Measurements from ENCODE around the gene GABARAPL1.
"Not testable (repeated sequence)": the region's sequence is repeated elsewhere in the genome, so short reads cannot be mapped to it uniquely, and the experiment has no call there.

Gene GABARAPL1

DNA sequence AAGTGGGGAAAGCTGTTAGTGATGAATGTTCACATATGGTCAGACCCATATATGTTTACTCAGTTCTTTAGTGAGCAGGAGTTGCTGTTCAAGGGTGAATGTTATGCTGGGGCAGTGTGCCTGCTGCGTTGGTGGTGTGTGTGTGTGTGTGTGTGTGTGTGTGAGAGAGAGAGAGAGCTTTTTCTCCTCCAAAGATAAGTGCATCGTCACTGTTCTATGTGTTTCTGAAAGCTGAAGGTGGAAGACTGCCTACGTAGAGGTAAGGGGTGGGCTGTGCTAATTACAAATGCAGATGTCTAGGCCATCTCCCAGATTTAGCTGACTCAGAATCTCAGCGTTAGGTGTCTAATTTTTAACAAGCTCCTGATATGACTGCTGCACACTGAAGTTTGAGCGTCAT, 10.5 kb downstream of the GABARAPL1 start:
- TF ChIP-seq, protein P1, sequence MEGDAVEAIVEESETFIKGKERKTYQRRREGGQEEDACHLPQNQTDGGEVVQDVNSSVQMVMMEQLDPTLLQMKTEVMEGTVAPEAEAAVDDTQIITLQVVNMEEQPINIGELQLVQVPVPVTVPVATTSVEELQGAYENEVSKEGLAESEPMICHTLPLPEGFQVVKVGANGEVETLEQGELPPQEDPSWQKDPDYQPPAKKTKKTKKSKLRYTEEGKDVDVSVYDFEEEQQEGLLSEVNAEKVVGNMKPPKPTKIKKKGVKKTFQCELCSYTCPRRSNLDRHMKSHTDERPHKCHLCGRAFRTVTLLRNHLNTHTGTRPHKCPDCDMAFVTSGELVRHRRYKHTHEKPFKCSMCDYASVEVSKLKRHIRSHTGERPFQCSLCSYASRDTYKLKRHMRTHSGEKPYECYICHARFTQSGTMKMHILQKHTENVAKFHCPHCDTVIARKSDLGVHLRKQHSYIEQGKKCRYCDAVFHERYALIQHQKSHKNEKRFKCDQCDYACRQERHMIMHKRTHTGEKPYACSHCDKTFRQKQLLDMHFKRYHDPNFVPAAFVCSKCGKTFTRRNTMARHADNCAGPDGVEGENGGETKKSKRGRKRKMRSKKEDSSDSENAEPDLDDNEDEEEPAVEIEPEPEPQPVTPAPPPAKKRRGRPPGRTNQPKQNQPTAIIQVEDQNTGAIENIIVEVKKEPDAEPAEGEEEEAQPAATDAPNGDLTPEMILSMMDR (IDR thresholded peaks at IDR 0.05; ENCODE audit: insufficient read depth, low read length): no peak
- TF ChIP-seq SPI1 (IDR thresholded peaks at IDR 0.05; ENCODE audit: borderline replicate concordance, low read depth) (no peak), GABPA (IDR thresholded peaks at IDR 0.05; ENCODE audit: low read depth) (no peak), POLR2AphosphoS5 (IDR thresholded peaks at IDR 0.05; ENCODE audit: low read depth) (no peak)
- TF ChIP-seq, protein P2, sequence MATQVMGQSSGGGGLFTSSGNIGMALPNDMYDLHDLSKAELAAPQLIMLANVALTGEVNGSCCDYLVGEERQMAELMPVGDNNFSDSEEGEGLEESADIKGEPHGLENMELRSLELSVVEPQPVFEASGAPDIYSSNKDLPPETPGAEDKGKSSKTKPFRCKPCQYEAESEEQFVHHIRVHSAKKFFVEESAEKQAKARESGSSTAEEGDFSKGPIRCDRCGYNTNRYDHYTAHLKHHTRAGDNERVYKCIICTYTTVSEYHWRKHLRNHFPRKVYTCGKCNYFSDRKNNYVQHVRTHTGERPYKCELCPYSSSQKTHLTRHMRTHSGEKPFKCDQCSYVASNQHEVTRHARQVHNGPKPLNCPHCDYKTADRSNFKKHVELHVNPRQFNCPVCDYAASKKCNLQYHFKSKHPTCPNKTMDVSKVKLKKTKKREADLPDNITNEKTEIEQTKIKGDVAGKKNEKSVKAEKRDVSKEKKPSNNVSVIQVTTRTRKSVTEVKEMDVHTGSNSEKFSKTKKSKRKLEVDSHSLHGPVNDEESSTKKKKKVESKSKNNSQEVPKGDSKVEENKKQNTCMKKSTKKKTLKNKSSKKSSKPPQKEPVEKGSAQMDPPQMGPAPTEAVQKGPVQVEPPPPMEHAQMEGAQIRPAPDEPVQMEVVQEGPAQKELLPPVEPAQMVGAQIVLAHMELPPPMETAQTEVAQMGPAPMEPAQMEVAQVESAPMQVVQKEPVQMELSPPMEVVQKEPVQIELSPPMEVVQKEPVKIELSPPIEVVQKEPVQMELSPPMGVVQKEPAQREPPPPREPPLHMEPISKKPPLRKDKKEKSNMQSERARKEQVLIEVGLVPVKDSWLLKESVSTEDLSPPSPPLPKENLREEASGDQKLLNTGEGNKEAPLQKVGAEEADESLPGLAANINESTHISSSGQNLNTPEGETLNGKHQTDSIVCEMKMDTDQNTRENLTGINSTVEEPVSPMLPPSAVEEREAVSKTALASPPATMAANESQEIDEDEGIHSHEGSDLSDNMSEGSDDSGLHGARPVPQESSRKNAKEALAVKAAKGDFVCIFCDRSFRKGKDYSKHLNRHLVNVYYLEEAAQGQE (IDR thresholded peaks at IDR 0.05; ENCODE audit: insufficient replicate concordance, low read depth): no peak
- Histone ChIP-seq H3K27ac (replicated peaks) (no peak overlapping the region), H3K4me3 (replicated peaks; ENCODE audit: insufficient read depth, low read length) (no peak overlapping the region), H3K27me3 (ENCODE audit: insufficient read depth, poor library complexity, severe bottlenecking) (no peaks in the 10 kb centered on the region)
- no peak for DNase-seq (ENCODE audit: low read depth in 1 of 2, low spot score in 1 of 2)

DNA sequence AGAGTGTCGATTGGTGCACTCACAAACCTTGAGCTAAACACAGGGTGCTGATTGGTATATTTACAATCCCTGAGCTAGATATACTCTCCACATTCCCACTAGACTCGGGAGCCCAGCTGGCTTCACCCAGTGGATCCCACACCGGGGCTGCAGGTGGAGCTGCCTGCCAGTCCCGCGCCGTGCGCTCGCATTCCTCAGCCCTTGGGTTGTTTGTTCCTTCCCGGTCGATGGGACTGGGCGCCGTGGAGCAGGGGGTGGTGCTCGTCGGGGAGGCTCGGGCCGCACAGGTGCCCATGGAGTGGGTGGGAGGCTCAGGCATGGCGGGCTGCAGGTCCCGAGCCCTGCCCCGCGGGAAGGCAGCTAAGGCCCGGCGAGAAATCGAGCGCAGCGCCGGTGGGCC, 12.7 kb downstream of the GABARAPL1 start:
- DNase-seq (ENCODE audit: low read depth in 1 of 2, low spot score in 1 of 2); H3K27me3 ChIP-seq (ENCODE audit: insufficient read depth, poor library complexity, severe bottlenecking); H3K27ac ChIP-seq (replicated peaks): not testable (repeated sequence)

DNA sequence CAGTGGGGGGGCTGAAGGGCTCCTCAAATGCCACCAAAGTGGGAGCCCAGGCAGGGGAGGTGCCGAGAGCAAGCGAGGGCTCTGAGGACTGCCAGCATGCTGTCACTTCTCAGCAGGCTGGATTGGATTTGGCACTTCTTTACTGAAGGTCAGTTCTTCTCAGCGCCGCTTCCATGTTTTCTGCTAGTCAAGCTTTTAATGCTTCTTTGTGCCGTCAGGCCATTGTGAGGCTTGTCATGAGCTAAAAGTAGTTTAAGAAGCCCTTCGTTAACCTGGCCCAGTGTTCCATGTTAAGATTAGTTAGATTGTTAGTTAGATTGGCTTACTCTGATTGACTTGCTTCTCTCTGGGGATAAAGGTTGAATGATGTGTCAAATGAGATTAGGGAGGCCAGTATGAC, 13.4 kb downstream of the GABARAPL1 start:
- TF ChIP-seq GABPA (IDR thresholded peaks at IDR 0.05; ENCODE audit: low read depth) (no peak), SPI1 (IDR thresholded peaks at IDR 0.05; ENCODE audit: borderline replicate concordance, low read depth) (no peak), POLR2AphosphoS5 (IDR thresholded peaks at IDR 0.05; ENCODE audit: low read depth) (no peak)
- TF ChIP-seq, protein P1 (IDR thresholded peaks at IDR 0.05; ENCODE audit: insufficient read depth, low read length): no peak
- TF ChIP-seq, protein P2 (IDR thresholded peaks at IDR 0.05; ENCODE audit: insufficient replicate concordance, low read depth): no peak
- H3K27ac ChIP-seq (replicated peaks): no peak overlapping the region
- DNase-seq (ENCODE audit: low read depth in 1 of 2, low spot score in 1 of 2): no peak
- no peaks in the 10 kb centered on the region for H3K27me3 ChIP-seq (ENCODE audit: insufficient read depth, poor library complexity, severe bottlenecking)
- H3K4me3 ChIP-seq (replicated peaks; ENCODE audit: insufficient read depth, low read length): no peak overlapping the region

More for the DNA sequence above, 12.7 kb downstream of the GABARAPL1 start:
- H3K4me3 ChIP-seq (replicated peaks; ENCODE audit: insufficient read depth, low read length): not testable (repeated sequence)

DNA sequence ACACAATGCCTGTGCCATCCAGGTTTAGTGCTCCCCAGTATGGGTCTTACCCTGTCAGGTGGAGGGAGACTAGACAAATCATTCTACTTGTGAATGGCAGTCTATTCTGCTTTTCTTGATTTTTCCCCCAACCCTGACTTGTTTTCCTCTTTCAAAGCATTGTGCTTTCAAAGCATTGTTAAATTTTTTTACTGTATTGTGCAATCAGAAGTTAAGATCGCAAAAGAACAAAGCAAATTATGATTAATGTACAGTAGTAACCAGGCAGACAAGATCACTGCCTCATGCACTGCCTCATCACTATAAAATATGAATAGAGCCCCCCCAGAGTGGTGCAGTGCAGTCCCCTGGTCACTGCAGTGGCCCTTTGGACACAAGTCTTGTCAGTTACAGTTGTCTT, 14.1 kb downstream of the GABARAPL1 start:
- no peak for DNase-seq (ENCODE audit: low read depth in 1 of 2, low spot score in 1 of 2)
- Histone ChIP-seq H3K27ac (replicated peaks) (no peak overlapping the region), H3K4me3 (replicated peaks; ENCODE audit: insufficient read depth, low read length) (no peak overlapping the region), H3K27me3 (ENCODE audit: insufficient read depth, poor library complexity, severe bottlenecking) (no peaks in the 10 kb centered on the region)
- TF ChIP-seq GABPA (IDR thresholded peaks at IDR 0.05; ENCODE audit: low read depth) (no peak), POLR2AphosphoS5 (IDR thresholded peaks at IDR 0.05; ENCODE audit: low read depth) (no peak), SPI1 (IDR thresholded peaks at IDR 0.05; ENCODE audit: borderline replicate concordance, low read depth) (no peak)
- TF ChIP-seq, protein P1 (IDR thresholded peaks at IDR 0.05; ENCODE audit: insufficient read depth, low read length): no peak
- TF ChIP-seq, protein P2 (IDR thresholded peaks at IDR 0.05; ENCODE audit: insufficient replicate concordance, low read depth): no peak

All from HL-60 (cell line).